ENCODE results near the gene ATG7. TPM values are rescaled to one million over a fixed set of nuclear protein-coding genes. Genes with fewer than 3 reads are reported as not detected.

Gene ATG7
- total RNA-seq, 1 experiment from 2014 or later = 56.1 TPM

GRCh38 chr3:11563865-11564185 lies 291.6 kb downstream of the ATG7 start:
- H3K27ac ChIP-seq = no peak overlapping the region
- TF ChIP-seq EZH2 (IDR thresholded peaks at IDR 0.05; ENCODE audit: low read depth) (no peak), CTCF (conservative IDR thresholded peaks at IDR 0.05) (no peak)
- intact Hi-C loops (cut with micrococcal nuclease; ENCODE audit: unreplicated experiment) = no loop called here
- H3K79me2 ChIP-seq (ENCODE audit: low read depth) = peaks cover 21% of the 10 kb centered on the region
- H3K4me1 ChIP-seq (replicated peaks; ENCODE audit: insufficient read depth) = peaks cover 15% of the 10 kb centered on the region
- H3K27me3 ChIP-seq (ENCODE audit: insufficient read depth, low read depth) = no peaks in the 10 kb centered on the region
- POLR2A ChIA-PET (ENCODE audit: unreplicated experiment) = no interaction called here
- H3K9me3 ChIP-seq (ENCODE audit: insufficient read depth, low read depth) = no peaks in the 10 kb centered on the region
- H2AFZ ChIP-seq = no peak overlapping the region
- H3K36me3 ChIP-seq (ENCODE audit: low read depth) = no peaks in the 10 kb centered on the region; the same call in 1 of the 2 replicates
- CTCF ChIA-PET = no interaction called here
- H3K4me2 ChIP-seq = no peak overlapping the region
- H3F3A ChIP-seq (ENCODE audit: insufficient read depth, low read depth) = peaks cover 18% of the 10 kb centered on the region
- no peak overlapping the region for H3K4me3 ChIP-seq
- DNase-seq = no peak
- no TSS peak for BruUV-seq (replicated peaks)
- H3K9me2 ChIP-seq (ENCODE audit: insufficient read depth) = no peaks in the 10 kb centered on the region
- H4K20me1 ChIP-seq (ENCODE audit: insufficient read depth) = peaks cover 62% of the 10 kb centered on the region

- H3K27me3 ChIP-seq (ENCODE audit: insufficient read depth, low read depth) = no peaks in the 10 kb centered on the region
- peaks cover 57% of the 10 kb centered on the region for H4K20me1 ChIP-seq (ENCODE audit: insufficient read depth)
- peaks cover 23% of the 10 kb centered on the region for H3K4me1 ChIP-seq (replicated peaks; ENCODE audit: insufficient read depth)
- H3K9me3 ChIP-seq (ENCODE audit: insufficient read depth, low read depth) = no peaks in the 10 kb centered on the region
- no peak overlapping the region for H2AFZ ChIP-seq
- H3K36me3 ChIP-seq (ENCODE audit: low read depth) = no peaks in the 10 kb centered on the region; the same call in 1 of the 2 replicates
- H3K9me2 ChIP-seq (ENCODE audit: insufficient read depth) = no peaks in the 10 kb centered on the region
- no TSS peak for BruUV-seq (replicated peaks)
- peaks cover 25% of the 10 kb centered on the region for H3F3A ChIP-seq (ENCODE audit: insufficient read depth, low read depth)
- no peak overlapping the region for H3K4me3 ChIP-seq
- TF ChIP-seq CTCF (conservative IDR thresholded peaks at IDR 0.05) (no peak), EZH2 (IDR thresholded peaks at IDR 0.05; ENCODE audit: low read depth) (no peak)
- H3K27ac ChIP-seq = no peak overlapping the region
- CTCF ChIA-PET = no interaction called here
- no peak overlapping the region for H3K4me2 ChIP-seq
- peaks cover 27% of the 10 kb centered on the region for H3K79me2 ChIP-seq (ENCODE audit: low read depth)
- no peak for DNase-seq
- POLR2A ChIA-PET (ENCODE audit: unreplicated experiment) = no interaction called here
- intact Hi-C loops (cut with micrococcal nuclease; ENCODE audit: unreplicated experiment) = loop anchor here (5.0 kb wide), 1 partner anchor 78 kb away; the partner anchor contains the start of gene VGLL4
These were observed 292.4 kb downstream of the ATG7 start for GRCh38 chr3:11564577-11565001.

DNA sequence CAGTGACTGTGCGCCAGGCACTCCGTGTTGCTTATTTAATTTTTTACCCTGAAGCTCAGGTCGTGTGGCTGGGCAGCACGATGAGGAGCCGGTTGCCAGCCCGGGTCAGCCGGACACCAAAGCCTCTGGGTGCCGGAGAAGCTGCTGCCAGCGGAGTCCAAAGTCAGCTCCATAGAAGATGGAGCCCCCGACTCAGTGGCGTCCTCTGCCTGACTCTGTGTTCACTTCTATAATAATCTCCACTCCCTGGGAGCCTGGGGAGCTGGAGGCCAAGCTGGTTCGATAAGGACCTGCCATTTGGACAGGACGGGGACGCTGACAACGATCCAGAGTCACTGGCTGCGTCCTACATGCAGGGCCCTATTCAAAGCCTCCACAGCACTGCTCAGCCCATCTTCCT lies 292.9 kb downstream of the ATG7 start:
- Histone ChIP-seq H3F3A (ENCODE audit: insufficient read depth, low read depth) (peaks cover 27% of the 10 kb centered on the region), H4K20me1 (ENCODE audit: insufficient read depth) (peaks cover 54% of the 10 kb centered on the region), H3K4me1 (replicated peaks; ENCODE audit: insufficient read depth) (peaks cover 28% of the 10 kb centered on the region), H3K27ac (no peak overlapping the region), H2AFZ (no peak overlapping the region), H3K79me2 (ENCODE audit: low read depth) (peaks cover 32% of the 10 kb centered on the region), H3K9me3 (ENCODE audit: insufficient read depth, low read depth) (no peaks in the 10 kb centered on the region), H3K36me3 (ENCODE audit: low read depth) (no peaks in the 10 kb centered on the region; the same call in 1 of the 2 replicates), H3K27me3 (ENCODE audit: insufficient read depth, low read depth) (no peaks in the 10 kb centered on the region), H3K4me2 (no peak overlapping the region), H3K4me3 (no peak overlapping the region), H3K9me2 (ENCODE audit: insufficient read depth) (no peaks in the 10 kb centered on the region)
- POLR2A ChIA-PET (ENCODE audit: unreplicated experiment) = no interaction called here
- TF ChIP-seq CTCF (conservative IDR thresholded peaks at IDR 0.05) = no peak
- no peak for TF ChIP-seq EZH2 (IDR thresholded peaks at IDR 0.05; ENCODE audit: low read depth)
- DNase-seq = no peak
- intact Hi-C loops (cut with micrococcal nuclease; ENCODE audit: unreplicated experiment) = loop anchor here (5.0 kb wide), 1 partner anchor 77 kb away; the partner anchor contains the start of gene VGLL4
- BruUV-seq (replicated peaks) = no TSS peak
- CTCF ChIA-PET = no interaction called here

All from PC-9 (cell line).